GDM1 (cell line): ENCODE data around the gene MYO3B.

Experiments
- DNase-seq: peaks from one replicate; lab custom pipeline; 2025; lab: John Stamatoyannopoulos, UW

MYO3B gene

GRCh38 chr2:170703776-170704476 is 526.0 kb downstream of the MYO3B start:
- no peak for DNase-seq
